HepG2 (cell line): Measurements from ENCODE around the gene COL9A3. TPM values are rescaled to one million over a fixed set of nuclear protein-coding genes. Genes with fewer than 3 reads are reported as not detected.

Experiments used
- EED ChIP-seq: sonication (generic); formaldehyde crosslinking; IDR thresholded peaks from 2 replicates; pipeline ENCODE4 v1.5.0; 2020; ENCODE audit warnings: mild to moderate bottlenecking, missing genetic modification reagents
- GABPA ChIP-seq, 2 experiments: IDR thresholded peaks; 2 replicates each; pipeline ENCODE4 v1.6.1; 2011 to 2016; ENCODE audit warnings: low read depth in 2 of 2, low read length in 1 of 2, missing biosample characterization in 1 of 2, missing genetic modification characterization in 1 of 2
- GATA4 ChIP-seq: sonication (generic); IDR thresholded peaks from 2 replicates; pipeline ENCODE4 v1.6.1; 2016; ENCODE audit warnings: antibody characterized with exemption, low read depth, borderline replicate concordance
- HDAC2 ChIP-seq: sonication (generic); formaldehyde crosslinking; IDR thresholded peaks from 2 replicates; pipeline ENCODE4 v1.4.0; 2020; ENCODE audit warnings: missing genetic modification reagents
- HNRNPH1 ChIP-seq: fragments of 200-400 bp; formaldehyde crosslinking; optimal IDR thresholded peaks from 2 replicates; pipeline ENCODE3; 2017; ENCODE audit warnings: mild to moderate bottlenecking, low read depth, low read length
- KLF13 ChIP-seq: sonication (generic); formaldehyde crosslinking; IDR thresholded peaks from 2 replicates; pipeline ENCODE4 v1.4.0; 2020; ENCODE audit warnings: mild to moderate bottlenecking, missing genetic modification reagents
- KMT2B ChIP-seq: IDR thresholded peaks from 2 replicates; pipeline ENCODE4 v1.6.1; 2016; ENCODE audit warnings: missing genetic modification reagents, missing compliant biosample characterization
- NRL ChIP-seq: sonication (generic); formaldehyde crosslinking; IDR thresholded peaks from 2 replicates; pipeline ENCODE4 v1.5.0; 2020; ENCODE audit warnings: missing genetic modification reagents, mild to moderate bottlenecking, moderate library complexity, borderline replicate concordance
- PAF1 ChIP-seq: IDR thresholded peaks from 2 replicates; pipeline ENCODE4 v1.6.1; 2016; ENCODE audit warnings: missing genetic modification reagents, missing compliant biosample characterization
- PHF5A ChIP-seq: IDR thresholded peaks from one replicate; pipeline ENCODE4 v1.6.1; 2018; ENCODE audit warnings: low read depth, missing genetic modification reagents; ENCODE audit not compliant: unreplicated experiment
- SP140L ChIP-seq: sonication (generic); formaldehyde crosslinking; IDR thresholded peaks from 2 replicates; pipeline ENCODE4 v1.4.0; 2020; ENCODE audit warnings: missing genetic modification reagents, borderline replicate concordance
- ZFP1 ChIP-seq: IDR thresholded peaks from 2 replicates; pipeline ENCODE4 v1.6.1; 2016
- ZNF24 ChIP-seq: fragments of 450-650 bp; IDR thresholded peaks from 2 replicates; pipeline ENCODE4 v1.6.1; 2017; ENCODE audit warnings: antibody characterized with exemption, mild to moderate bottlenecking
- ZNF501 ChIP-seq: sonication (generic); formaldehyde crosslinking; IDR thresholded peaks from 2 replicates; pipeline ENCODE4 v1.5.1; 2020; ENCODE audit warnings: mild to moderate bottlenecking, moderate library complexity, missing genetic modification reagents
- ZNF569 ChIP-seq: sonication (generic); formaldehyde crosslinking; IDR thresholded peaks from 2 replicates; pipeline ENCODE4 v1.5.0; 2020; ENCODE audit warnings: mild to moderate bottlenecking, missing genetic modification reagents, moderate library complexity, borderline replicate concordance
- ZNF589 ChIP-seq: sonication (generic); formaldehyde crosslinking; conservative IDR thresholded peaks from 2 replicates; pipeline ENCODE4 v1.8.0; 2022; ENCODE audit warnings: mild to moderate bottlenecking, moderate library complexity, missing genetic modification reagents
- ZNF660 ChIP-seq: sonication (generic); formaldehyde crosslinking; IDR thresholded peaks from 2 replicates; pipeline ENCODE4 v1.5.1; 2020; ENCODE audit warnings: mild to moderate bottlenecking, low read depth, missing genetic modification reagents, borderline replicate concordance
- ZNF724P ChIP-seq: sonication (generic); formaldehyde crosslinking; IDR thresholded peaks from 2 replicates; pipeline ENCODE4 v1.8.0; 2022; ENCODE audit warnings: missing genetic modification reagents, borderline replicate concordance
- ZSCAN29 ChIP-seq: sonication (generic); formaldehyde crosslinking; conservative IDR thresholded peaks from 2 replicates; pipeline ENCODE4 v1.4.0; 2020; ENCODE audit warnings: mild to moderate bottlenecking, missing genetic modification reagents
- polyA plus RNA-seq, 8 experiments: library from polyadenylated mRNA; depleted of rRNA in 3 of 8; stranded (reverse) in 7 of 8; unstranded in 1 of 8; fragments of >200 nt; fragmentation: Illumina TruSeq in 4 of 8; extraction: Trizol in 4 of 8; gene quantifications; 2 replicates each; pipeline versions ENCODE4 v1.2.1 to v1.2.3, GENCODE V29; 2011 to 2016; ENCODE audit warnings: low read depth in 4 of 8, missing spikeins in 1 of 8, mixed read lengths in 1 of 8; ENCODE audit not compliant: insufficient read depth in 1 of 8
- total RNA-seq, 5 experiments: library from RNA; depleted of rRNA; stranded (reverse); fragments of >200 nt; fragmentation: Illumina TruSeq; extraction: Trizol; gene quantifications; 2 replicates each; pipeline ENCODE4 v1.2.3, GENCODE V29; 2016; ENCODE audit warnings: low read depth in 1 of 5
- TF ChIP-seq, protein P1 (sequence below): IDR thresholded peaks from 2 replicates; pipeline ENCODE4 v1.4.0; 2020; ENCODE audit warnings: mild to moderate bottlenecking, missing genetic modification reagents
- TF ChIP-seq, protein P2 (sequence below): sonication (generic); formaldehyde crosslinking; IDR thresholded peaks from 2 replicates; pipeline ENCODE4 v1.4.0; 2020; ENCODE audit warnings: mild to moderate bottlenecking, missing genetic modification reagents
- TF ChIP-seq, protein P3 (sequence below): sonication (generic); formaldehyde crosslinking; conservative IDR thresholded peaks from 2 replicates; pipeline ENCODE4 v1.8.0; 2022; ENCODE audit warnings: low read depth, missing genetic modification reagents
- TF ChIP-seq, protein P4 (sequence below): sonication (generic); formaldehyde crosslinking; IDR thresholded peaks from 2 replicates; pipeline ENCODE4 v1.8.1; 2023; ENCODE audit warnings: mild to moderate bottlenecking, inconsistent platforms, moderate library complexity, missing genetic modification reagents, borderline replicate concordance

The COL9A3 gene
- total and polyA plus RNA-seq, 2 of the 13 experiments (the other 11 are each of a cell fraction or from before 2014, with no cell fraction given) = 155 to 204 TPM

DNA sequence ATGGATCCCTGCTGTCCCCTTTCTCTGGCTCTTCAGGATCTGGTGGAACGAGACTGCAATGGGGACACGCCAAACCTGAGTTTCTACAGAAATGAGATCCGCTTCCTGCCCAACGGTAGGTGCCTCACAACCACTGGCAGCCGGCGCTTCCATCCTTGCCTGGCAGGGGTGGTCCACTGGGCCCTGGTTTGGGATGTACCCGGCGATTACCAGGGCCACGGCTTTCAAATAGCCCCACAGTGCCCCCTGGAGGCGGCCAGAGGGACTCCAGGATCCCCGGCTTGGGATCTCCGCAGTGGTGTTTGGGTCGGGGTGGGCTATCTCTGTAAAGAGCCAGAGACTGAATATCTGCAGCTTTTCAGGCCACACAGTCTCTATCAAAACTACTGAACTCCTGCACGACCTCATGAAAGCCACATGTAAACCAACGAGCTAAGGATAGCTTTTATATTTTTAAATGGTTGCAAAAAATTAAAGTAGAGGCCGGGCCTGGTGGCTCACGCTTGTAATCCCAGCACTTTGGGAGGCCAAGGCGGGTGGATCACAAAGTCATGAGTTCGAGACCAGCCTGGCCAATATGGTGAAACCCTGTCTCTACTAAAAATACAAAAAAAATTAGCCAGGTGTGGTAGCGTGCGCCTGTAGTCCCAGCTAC, 8.5 kb upstream of the COL9A3 start (continued):
- TF ChIP-seq, protein P1, sequence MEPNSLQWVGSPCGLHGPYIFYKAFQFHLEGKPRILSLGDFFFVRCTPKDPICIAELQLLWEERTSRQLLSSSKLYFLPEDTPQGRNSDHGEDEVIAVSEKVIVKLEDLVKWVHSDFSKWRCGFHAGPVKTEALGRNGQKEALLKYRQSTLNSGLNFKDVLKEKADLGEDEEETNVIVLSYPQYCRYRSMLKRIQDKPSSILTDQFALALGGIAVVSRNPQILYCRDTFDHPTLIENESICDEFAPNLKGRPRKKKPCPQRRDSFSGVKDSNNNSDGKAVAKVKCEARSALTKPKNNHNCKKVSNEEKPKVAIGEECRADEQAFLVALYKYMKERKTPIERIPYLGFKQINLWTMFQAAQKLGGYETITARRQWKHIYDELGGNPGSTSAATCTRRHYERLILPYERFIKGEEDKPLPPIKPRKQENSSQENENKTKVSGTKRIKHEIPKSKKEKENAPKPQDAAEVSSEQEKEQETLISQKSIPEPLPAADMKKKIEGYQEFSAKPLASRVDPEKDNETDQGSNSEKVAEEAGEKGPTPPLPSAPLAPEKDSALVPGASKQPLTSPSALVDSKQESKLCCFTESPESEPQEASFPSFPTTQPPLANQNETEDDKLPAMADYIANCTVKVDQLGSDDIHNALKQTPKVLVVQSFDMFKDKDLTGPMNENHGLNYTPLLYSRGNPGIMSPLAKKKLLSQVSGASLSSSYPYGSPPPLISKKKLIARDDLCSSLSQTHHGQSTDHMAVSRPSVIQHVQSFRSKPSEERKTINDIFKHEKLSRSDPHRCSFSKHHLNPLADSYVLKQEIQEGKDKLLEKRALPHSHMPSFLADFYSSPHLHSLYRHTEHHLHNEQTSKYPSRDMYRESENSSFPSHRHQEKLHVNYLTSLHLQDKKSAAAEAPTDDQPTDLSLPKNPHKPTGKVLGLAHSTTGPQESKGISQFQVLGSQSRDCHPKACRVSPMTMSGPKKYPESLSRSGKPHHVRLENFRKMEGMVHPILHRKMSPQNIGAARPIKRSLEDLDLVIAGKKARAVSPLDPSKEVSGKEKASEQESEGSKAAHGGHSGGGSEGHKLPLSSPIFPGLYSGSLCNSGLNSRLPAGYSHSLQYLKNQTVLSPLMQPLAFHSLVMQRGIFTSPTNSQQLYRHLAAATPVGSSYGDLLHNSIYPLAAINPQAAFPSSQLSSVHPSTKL = no peak
- TF ChIP-seq KMT2B (CRISPR knock-in tag) = no peak
- TF ChIP-seq, protein P2, sequence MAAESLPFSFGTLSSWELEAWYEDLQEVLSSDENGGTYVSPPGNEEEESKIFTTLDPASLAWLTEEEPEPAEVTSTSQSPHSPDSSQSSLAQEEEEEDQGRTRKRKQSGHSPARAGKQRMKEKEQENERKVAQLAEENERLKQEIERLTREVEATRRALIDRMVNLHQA = no peak
- TF ChIP-seq HNRNPH1 = no peak
- no peak for TF ChIP-seq ZNF569 (CRISPR knock-in tag)
- TF ChIP-seq KLF13 (CRISPR knock-in tag) = no peak
- no peak for TF ChIP-seq ZNF589 (CRISPR knock-in tag)
- TF ChIP-seq ZNF501 (CRISPR knock-in tag) = peak; percentile 93
- TF ChIP-seq, protein P3, sequence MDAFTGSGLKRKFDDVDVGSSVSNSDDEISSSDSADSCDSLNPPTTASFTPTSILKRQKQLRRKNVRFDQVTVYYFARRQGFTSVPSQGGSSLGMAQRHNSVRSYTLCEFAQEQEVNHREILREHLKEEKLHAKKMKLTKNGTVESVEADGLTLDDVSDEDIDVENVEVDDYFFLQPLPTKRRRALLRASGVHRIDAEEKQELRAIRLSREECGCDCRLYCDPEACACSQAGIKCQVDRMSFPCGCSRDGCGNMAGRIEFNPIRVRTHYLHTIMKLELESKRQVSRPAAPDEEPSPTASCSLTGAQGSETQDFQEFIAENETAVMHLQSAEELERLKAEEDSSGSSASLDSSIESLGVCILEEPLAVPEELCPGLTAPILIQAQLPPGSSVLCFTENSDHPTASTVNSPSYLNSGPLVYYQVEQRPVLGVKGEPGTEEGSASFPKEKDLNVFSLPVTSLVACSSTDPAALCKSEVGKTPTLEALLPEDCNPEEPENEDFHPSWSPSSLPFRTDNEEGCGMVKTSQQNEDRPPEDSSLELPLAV (CRISPR knock-in tag) = no peak
- 0 out of 2 replicates have a peak, but pooled peaks have one; percentile 24 for TF ChIP-seq ZNF24
- no peak for TF ChIP-seq PHF5A (CRISPR knock-in tag)
- TF ChIP-seq, protein P4, sequence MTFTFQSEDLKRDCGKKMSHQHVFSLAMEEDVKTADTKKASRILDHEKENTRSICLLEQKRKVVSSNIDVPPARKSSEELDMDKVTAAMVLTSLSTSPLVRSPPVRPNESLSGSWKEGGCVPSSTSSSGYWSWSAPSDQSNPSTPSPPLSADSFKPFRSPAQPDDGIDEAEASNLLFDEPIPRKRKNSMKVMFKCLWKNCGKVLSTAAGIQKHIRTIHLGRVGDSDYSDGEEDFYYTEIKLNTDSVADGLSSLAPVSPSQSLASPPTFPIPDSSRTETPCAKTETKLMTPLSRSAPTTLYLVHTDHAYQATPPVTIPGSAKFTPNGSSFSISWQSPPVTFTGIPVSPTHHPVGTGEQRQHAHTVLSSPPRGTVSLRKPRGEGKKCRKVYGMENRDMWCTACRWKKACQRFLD = 0 out of 2 replicates have a peak, but pooled peaks have one; percentile 23
- no peak for TF ChIP-seq ZNF660 (CRISPR knock-in tag)
- no peak for TF ChIP-seq HDAC2 (CRISPR knock-in tag)
- TF ChIP-seq ZNF724P (CRISPR knock-in tag) = no peak
- TF ChIP-seq GABPA (IDR thresholded peaks at IDR 0.05; ENCODE audit: low read depth, low read length) = no peak
- TF ChIP-seq GABPA (CRISPR knock-in tag; IDR thresholded peaks at IDR 0.05; ENCODE audit: low read depth) = 0 out of 2 replicates have a peak, but pooled peaks have one; percentile 13
- peak; percentile 64; the same call in 1 of the 2 replicates for TF ChIP-seq NRL (CRISPR knock-in tag)
- TF ChIP-seq PAF1 = no peak
- no peak for TF ChIP-seq ZSCAN29 (CRISPR knock-in tag)
- 0 out of 2 replicates have a peak, but pooled peaks have one; percentile 4 for TF ChIP-seq EED (CRISPR knock-in tag)
- no peak for TF ChIP-seq GATA4
- TF ChIP-seq SP140L (CRISPR knock-in tag) = 0 out of 2 replicates have a peak, but pooled peaks have one; percentile 85
- TF ChIP-seq ZFP1 (CRISPR knock-in tag) = peak; percentile 38; the same call in 1 of the 2 replicates
